Lower lobe of right lung (tissue), 2 donors: ENCODE measurements around the gene PYY. TPM values are rescaled to one million over a fixed set of nuclear protein-coding genes. Genes with fewer than 3 reads are reported as not detected.
"Not testable (repeated sequence)": the region's sequence is repeated elsewhere in the genome, so short reads cannot be mapped to it uniquely, and the experiment has no call there.

Source experiments
- ATAC-seq, 2 donors: fragments of 200-7000 bp; cut with Tn5 transposase; one replicate each; pipeline ENCODE4 v1.9.1; 2020 to 2022; ENCODE audit warnings: mild to moderate bottlenecking in 2 of 2, moderate library complexity in 2 of 2
- DNase-seq: peaks from one replicate; pipeline ENCODE4 v3.0.0-alpha.2; 2020
- H3K27ac ChIP-seq: fragments of 200-600 bp; one replicate; pipeline ENCODE4 v1.8.0; 2022
- H3K27me3 ChIP-seq: fragments of 200-600 bp; one replicate; pipeline ENCODE4 v1.8.0; 2022; ENCODE audit warnings: low read depth
- H3K36me3 ChIP-seq: fragments of 200-600 bp; one replicate; pipeline ENCODE4 v1.8.0; 2022; ENCODE audit warnings: mild to moderate bottlenecking
- H3K4me1 ChIP-seq: fragments of 200-600 bp; one replicate; pipeline ENCODE4 v1.8.0; 2022
- H3K4me3 ChIP-seq: fragments of 200-600 bp; one replicate; pipeline ENCODE4 v1.8.0; 2022; ENCODE audit warnings: mild to moderate bottlenecking
- H3K9me3 ChIP-seq: fragments of 200-600 bp; one replicate; pipeline ENCODE4 v1.8.0; 2022
- intact Hi-C: fragments of 100-400 bp; cut with DNase I; formaldehyde crosslinking; loops from one replicate; pipeline ENCODE4 v1.11.0; 2022
- total RNA-seq: library from RNA; stranded (reverse); fragmentation: NEBNext Ultra II Directional; extraction: Animal tissue kit (Norgen Biotek cat#: 25700); gene quantifications from one replicate; pipeline ENCODE4 v1.2.1, GENCODE V29; 2021
- TF ChIP-seq, protein P1 (sequence below): fragments of 200-600 bp; IDR thresholded peaks from one replicate; pipeline ENCODE4 v1.8.0; 2022; ENCODE audit warnings: antibody characterized with exemption, mild to moderate bottlenecking
- donor health status: DM: no; HTN: yes; CAD: no; lungs with severe emphysema.

PYY gene
- total RNA-seq, 1 donor from 2014 or later, result not detected

DNA sequence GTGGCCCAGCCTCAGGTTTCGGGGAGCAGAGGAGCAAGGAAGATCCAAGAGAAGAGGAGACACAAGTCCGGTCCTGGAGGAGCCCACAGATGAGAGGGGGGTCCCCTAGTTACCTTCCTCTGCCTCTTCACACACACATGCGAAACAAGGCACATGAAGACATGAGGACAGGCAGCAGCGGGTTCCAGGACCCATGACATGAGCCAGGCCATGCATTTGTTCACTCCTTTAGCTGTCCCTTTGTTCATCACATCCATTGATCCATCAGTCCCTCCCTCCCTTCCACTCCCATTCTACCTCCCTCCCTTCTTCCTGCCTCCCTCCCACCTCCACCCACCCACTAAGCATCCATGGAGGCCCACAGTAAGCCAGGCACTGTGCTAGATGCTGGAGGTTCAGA is 20.8 kb downstream of the PYY start:
- Histone ChIP-seq H3K27me3 (peaks cover 12% of the 10 kb centered on the region), H3K4me3 (no peak overlapping the region), H3K36me3 (no peaks in the 10 kb centered on the region), H3K9me3 (no peaks in the 10 kb centered on the region), H3K4me1 (peaks cover 1% of the 10 kb centered on the region), H3K27ac (no peak overlapping the region)
- no peak for DNase-seq
- TF ChIP-seq, protein P1, sequence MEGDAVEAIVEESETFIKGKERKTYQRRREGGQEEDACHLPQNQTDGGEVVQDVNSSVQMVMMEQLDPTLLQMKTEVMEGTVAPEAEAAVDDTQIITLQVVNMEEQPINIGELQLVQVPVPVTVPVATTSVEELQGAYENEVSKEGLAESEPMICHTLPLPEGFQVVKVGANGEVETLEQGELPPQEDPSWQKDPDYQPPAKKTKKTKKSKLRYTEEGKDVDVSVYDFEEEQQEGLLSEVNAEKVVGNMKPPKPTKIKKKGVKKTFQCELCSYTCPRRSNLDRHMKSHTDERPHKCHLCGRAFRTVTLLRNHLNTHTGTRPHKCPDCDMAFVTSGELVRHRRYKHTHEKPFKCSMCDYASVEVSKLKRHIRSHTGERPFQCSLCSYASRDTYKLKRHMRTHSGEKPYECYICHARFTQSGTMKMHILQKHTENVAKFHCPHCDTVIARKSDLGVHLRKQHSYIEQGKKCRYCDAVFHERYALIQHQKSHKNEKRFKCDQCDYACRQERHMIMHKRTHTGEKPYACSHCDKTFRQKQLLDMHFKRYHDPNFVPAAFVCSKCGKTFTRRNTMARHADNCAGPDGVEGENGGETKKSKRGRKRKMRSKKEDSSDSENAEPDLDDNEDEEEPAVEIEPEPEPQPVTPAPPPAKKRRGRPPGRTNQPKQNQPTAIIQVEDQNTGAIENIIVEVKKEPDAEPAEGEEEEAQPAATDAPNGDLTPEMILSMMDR, result no peak
- no peak for ATAC-seq
- intact Hi-C loops, result no loop called here

DNA sequence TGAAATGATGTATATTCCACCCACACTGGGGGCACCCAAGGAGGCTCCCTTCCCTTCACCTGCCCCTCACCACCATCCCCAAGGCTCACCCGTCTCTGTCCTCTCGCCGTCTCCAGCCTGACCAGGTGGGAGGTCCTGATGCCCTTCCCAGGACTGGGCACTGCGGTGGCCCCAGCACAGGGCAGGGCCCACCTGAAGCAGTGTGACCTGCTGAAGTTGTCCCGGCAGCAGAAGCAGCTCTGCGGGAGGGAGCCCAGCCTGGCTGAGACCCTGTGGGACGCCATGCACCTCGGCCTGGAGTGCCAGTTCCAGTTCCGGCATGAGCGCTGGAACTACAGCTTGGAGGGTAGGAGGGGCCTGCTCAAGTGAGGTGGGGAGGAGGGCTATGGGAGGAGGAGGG is 21.4 kb downstream of the PYY start:
- H3K9me3 ChIP-seq, result no peaks in the 10 kb centered on the region
- peaks cover 3% of the 10 kb centered on the region for H3K4me1 ChIP-seq
- H3K27ac ChIP-seq, result no peak overlapping the region
- ATAC-seq (no peak), DNase-seq (no peak)
- intact Hi-C loops, result no loop called here
- peaks cover 9% of the 10 kb centered on the region for H3K27me3 ChIP-seq
- TF ChIP-seq, protein P1, result no peak
- H3K36me3 ChIP-seq, result no peaks in the 10 kb centered on the region
- H3K4me3 ChIP-seq, result no peak overlapping the region

DNA sequence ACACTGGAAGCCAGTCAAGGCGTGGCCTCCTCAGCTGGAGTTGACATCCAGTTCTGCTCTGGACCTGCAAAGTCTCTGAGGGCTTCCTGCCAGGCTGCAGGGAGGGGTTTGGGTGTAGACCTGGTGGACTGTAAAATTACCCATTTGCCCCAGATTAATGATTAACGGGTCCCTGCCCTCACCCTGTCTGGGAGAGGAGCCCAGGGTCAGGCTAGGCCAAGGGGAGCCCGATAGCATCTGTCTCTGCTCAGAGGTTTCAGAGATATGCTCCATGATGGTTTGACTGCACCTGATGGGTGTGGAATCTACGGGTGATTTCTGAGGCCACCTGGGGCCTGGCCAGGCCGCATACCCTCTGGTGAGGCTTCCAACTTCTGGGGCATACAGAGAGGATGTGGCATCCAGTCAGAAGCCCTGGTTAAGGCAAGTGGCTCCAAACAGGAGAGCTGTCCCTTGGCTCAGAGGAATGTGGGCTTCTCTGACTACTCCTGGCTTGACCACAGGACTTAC is 22.6 kb downstream of the PYY start:
- H3K4me3 ChIP-seq, result no peak overlapping the region
- TF ChIP-seq, protein P1, result no peak
- H3K9me3 ChIP-seq, result no peaks in the 10 kb centered on the region
- peaks cover 10% of the 10 kb centered on the region for H3K4me1 ChIP-seq
- intact Hi-C loops, result no loop called here
- H3K27me3 ChIP-seq, result peaks cover 10% of the 10 kb centered on the region
- H3K36me3 ChIP-seq, result no peaks in the 10 kb centered on the region
- ATAC-seq (no peak), DNase-seq (no peak)
- no peak overlapping the region for H3K27ac ChIP-seq

DNA sequence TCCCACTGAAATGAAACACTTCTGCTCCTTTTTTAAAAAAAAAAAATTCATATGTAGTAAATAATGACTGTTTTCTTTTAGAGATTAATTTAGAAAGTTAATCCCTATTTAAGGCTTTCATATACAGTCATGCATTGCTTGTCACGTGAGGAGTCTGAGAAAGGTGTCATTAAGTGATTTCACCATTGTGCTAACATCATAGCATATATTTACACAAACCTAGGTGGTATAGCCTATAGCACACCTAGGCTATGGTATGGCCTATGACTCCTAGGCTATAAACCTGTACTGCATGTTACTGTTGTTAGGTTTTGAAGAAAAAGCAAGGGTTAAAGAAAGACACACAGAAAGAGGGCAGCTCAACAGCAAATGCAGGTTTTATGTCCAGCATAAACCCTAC is 25.1 kb downstream of the PYY start:
- Histone ChIP-seq H3K27me3 (peaks cover 14% of the 10 kb centered on the region), H3K36me3 (no peaks in the 10 kb centered on the region), H3K4me1 (peaks cover 10% of the 10 kb centered on the region), H3K9me3 (no peaks in the 10 kb centered on the region), H3K4me3 (no peak overlapping the region), H3K27ac (no peak overlapping the region)
- TF ChIP-seq, protein P1, result no peak
- intact Hi-C loops, result no loop called here
- DNase-seq (no peak), ATAC-seq (no peak)

DNA sequence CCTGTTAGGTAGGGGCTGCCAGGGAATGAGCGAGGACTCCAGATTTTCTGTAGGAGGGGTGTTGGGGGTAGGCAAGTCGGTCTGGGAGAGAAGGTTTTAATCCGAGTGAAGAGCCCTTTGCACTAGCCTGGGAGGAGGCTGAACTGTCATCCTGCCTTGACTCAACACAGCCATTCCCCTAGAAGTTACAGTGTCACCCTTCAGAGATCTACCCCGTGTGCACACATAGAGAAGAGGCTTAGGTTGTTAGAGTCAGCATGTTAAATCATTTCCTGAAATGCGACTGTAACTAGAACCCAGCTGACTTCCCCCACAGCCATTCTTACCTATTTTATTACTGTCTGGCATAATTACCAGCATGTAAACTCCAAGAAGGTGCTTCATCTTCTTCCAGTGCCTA is 25.8 kb downstream of the PYY start:
- intact Hi-C loops, H3K36me3 ChIP-seq, H3K4me3 ChIP-seq, H3K9me3 ChIP-seq, H3K27ac ChIP-seq, DNase-seq, ATAC-seq: not testable (repeated sequence)
- peaks cover 10% of the 10 kb centered on the region for H3K4me1 ChIP-seq
- H3K27me3 ChIP-seq, result peaks cover 14% of the 10 kb centered on the region

DNA sequence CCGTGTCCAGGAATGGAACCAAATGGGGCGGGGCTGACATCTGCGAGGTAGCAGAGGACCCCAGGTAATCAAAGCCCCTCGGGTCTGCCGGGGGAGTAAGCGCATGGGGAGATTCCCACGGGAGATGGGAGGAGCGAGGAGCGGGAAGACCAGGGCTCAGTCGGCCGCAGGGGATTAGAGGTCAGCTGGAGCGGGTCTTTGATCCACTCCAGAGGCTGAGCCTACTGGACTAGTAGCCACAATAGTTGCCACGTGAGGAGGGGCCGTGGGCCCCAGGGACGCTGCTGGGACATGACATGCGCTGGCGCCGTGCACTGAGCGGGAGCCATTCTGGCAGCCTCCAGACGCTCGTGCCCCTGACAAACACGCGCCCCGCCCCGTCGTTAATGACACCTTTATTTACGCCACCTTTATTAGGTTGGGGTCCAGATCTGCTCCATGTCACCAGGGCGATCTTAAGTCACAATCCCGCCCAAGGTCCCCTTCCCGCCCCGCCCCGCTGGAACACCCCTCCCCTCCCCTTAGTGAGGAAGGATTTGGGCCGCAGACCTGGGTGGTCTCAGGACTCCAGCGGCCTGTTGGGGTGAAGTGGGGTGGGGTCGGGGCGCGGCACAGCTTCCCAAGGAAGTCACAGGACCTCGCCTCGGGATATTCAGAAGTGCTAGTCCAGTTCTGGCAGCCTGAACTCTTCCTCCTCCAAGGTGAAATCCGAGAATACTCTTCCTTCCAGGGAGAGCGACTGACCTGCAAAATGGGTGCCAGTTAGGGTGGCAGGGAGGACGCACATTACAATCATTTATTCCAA is 26.5 kb downstream of the PYY start:
- intact Hi-C loops, result no loop called here
- no peak for DNase-seq
- no peaks in the 10 kb centered on the region for H3K36me3 ChIP-seq
- TF ChIP-seq, protein P1, result no peak
- H3K4me3 ChIP-seq, result peak overlapping the region; percentile 46
- no peak overlapping the region for H3K27ac ChIP-seq
- H3K9me3 ChIP-seq, result no peaks in the 10 kb centered on the region
- peaks cover 14% of the 10 kb centered on the region for H3K27me3 ChIP-seq
- H3K4me1 ChIP-seq, result peaks cover 10% of the 10 kb centered on the region
- peak in 1 of 2 donors; percentile 34 for ATAC-seq
